Brain microvascular endothelial cell (primary cell): ENCODE measurements around the gene PARD3.

Experiments used
- DNase-seq: peaks from one replicate; pipeline ENCODE4 v3.0.0-alpha.2; 2020
- H3K27ac ChIP-seq: fragments of 250-450 bp; sonication (Bioruptor Pico); 2 replicates; pipeline ENCODE4 v1.5.1; 2020; ENCODE audit warnings: mild to moderate bottlenecking, moderate library complexity
- H3K27me3 ChIP-seq: fragments of 250-450 bp; sonication (Bioruptor Pico); replicated peaks from 2 replicates; pipeline ENCODE4 v1.5.1; 2020; ENCODE audit warnings: mild to moderate bottlenecking
- H3K36me3 ChIP-seq: fragments of 250-450 bp; sonication (Bioruptor Pico); replicated peaks from 2 replicates; pipeline ENCODE4 v1.5.1; 2020; ENCODE audit warnings: mild to moderate bottlenecking
- H3K4me3 ChIP-seq: 2 replicates; pipeline ENCODE4 v1.5.1; 2011; ENCODE audit warnings: low read depth, mild to moderate bottlenecking, control low read depth, low read length, moderate library complexity
- CTCF ChIP-seq: IDR thresholded peaks from 2 replicates; pipeline ENCODE4 v1.5.1; 2011; ENCODE audit warnings: low read depth, mild to moderate bottlenecking, moderate library complexity, low read length, control low read depth, inconsistent platforms; ENCODE audit errors: missing control alignments
- in situ Hi-C: cut with HindIII; loops from 2 replicates; pipeline ENCODE4 v1.10.0; 2017; ENCODE audit warnings: low sequenced_read_pairs, low pct_ligation_motif_present

PARD3 gene

GRCh38 chr10:34333513-34333912 lies 481.6 kb downstream of the PARD3 start:
- in situ Hi-C loops = no loop called here
- Histone ChIP-seq H3K36me3 (no peaks in the 10 kb centered on the region), H3K4me3 (no peak overlapping the region), H3K27ac (no peak overlapping the region), H3K27me3 (no peaks in the 10 kb centered on the region)
- no peak for TF ChIP-seq CTCF
- DNase-seq = peak; percentile 39

DNA sequence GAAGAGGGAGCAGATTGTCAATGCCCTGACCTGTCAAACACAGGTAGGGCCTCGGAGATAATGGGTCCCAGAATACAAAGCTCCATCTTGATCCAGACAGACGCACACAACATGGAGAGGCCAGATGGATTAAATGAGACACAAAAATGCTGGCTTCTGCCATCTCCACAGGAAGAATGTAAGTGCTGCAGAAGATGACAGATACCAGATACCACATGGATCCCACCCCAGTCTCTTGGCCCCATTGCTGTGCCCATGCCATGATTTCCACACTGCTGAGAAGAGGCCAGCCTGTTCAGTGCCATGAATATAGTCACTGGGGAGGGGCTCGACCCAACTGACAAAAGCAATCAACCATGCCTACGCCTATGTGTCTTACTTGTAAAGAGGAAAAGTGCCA lies 487.9 kb downstream of the PARD3 start:
- Histone ChIP-seq H3K27me3 (no peaks in the 10 kb centered on the region), H3K36me3 (no peaks in the 10 kb centered on the region), H3K4me3 (no peak overlapping the region), H3K27ac (no peak overlapping the region)
- in situ Hi-C loops = no loop called here
- DNase-seq = no peak
- TF ChIP-seq CTCF = no peak

DNA sequence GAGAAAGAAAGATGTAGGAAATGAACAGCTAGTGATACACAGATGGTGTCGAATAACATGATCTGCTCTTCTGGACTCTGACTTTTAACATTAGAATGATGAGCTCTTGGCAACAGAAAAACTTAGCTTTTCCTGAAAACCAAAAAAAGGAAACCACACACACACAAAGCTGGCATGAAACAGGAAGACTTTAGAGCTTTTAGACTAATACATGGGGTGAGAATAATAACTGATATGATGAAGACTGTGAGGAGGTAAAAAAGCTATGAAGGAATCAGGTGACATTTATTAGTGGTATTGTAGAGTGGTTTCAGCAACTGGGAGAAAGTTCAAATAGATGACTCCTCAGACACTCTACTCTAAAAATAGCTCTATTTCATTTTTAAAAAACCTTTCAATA lies 491.9 kb downstream of the PARD3 start:
- Histone ChIP-seq H3K27me3 (no peaks in the 10 kb centered on the region), H3K36me3 (no peaks in the 10 kb centered on the region), H3K27ac (peak overlapping the region; percentile 48), H3K4me3 (no peak overlapping the region)
- in situ Hi-C loops = no loop called here
- TF ChIP-seq CTCF = no peak
- no peak for DNase-seq

GRCh38 chr10:34320265-34320664 lies 494.8 kb downstream of the PARD3 start:
- no peaks in the 10 kb centered on the region for H3K27me3 ChIP-seq
- H3K36me3 ChIP-seq = no peaks in the 10 kb centered on the region
- no peak for DNase-seq
- in situ Hi-C loops = no loop called here
- H3K27ac ChIP-seq = no peak overlapping the region
- no peak for TF ChIP-seq CTCF
- no peak overlapping the region for H3K4me3 ChIP-seq

DNA sequence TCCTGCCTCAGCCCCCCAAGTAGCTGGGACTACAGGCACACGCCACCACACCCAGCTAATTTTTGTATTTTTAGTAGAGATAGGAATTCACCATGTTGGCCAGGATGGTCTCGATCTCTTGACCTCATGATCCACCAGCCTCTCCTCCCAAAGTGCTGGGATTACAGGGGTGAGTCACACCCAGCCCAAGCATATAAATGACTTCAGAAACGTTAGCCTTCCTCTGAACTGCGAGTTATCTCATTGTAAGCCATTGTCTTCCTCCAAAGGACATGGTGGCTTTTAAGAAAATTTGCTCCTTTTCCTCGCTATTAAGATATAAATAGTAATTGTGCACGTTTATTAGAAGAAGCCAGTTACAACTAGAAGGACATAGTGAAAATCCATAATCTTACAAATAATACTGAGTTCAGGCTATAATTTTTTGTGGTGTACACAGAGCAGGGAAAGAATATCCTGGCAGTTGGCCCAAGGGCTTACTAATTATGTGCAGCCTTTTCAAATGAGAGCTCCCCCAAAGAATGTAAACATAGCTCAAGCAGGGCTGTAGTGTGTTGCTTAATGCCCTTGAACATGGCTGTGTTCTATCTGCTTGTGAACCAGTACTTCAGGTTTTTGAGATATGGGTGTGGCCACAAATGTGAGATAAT lies 495.8 kb downstream of the PARD3 start:
- H3K27ac ChIP-seq = peak overlapping the region; percentile 36
- in situ Hi-C loops = no loop called here
- peak; percentile 85 for DNase-seq

More for the DNA sequence above, 495.8 kb downstream of the PARD3 start:
- no peak for TF ChIP-seq CTCF
- Histone ChIP-seq H3K4me3 (no peak overlapping the region), H3K36me3 (no peaks in the 10 kb centered on the region), H3K27me3 (no peaks in the 10 kb centered on the region)
